Parathyroid adenoma (tissue), 2 donors: ENCODE measurements around the gene DUSP10.

Source experiments
- H2AFZ ChIP-seq: fragments of 300-600 bp; sonication (generic); one replicate; pipeline ENCODE4 v1.7.0; 2017; ENCODE audit warnings: antibody characterized with exemption, mild to moderate bottlenecking
- H3K27ac ChIP-seq: fragments of 300-600 bp; sonication (generic); one replicate; pipeline ENCODE4 v1.7.0; 2017
- H3K27me3 ChIP-seq: fragments of 300-600 bp; sonication (generic); one replicate; pipeline ENCODE4 v1.7.0; 2017; ENCODE audit warnings: low read length; ENCODE audit not compliant: control insufficient read depth, insufficient read depth
- H3K36me3 ChIP-seq: fragments of 300-600 bp; sonication (generic); one replicate; pipeline ENCODE4 v1.7.0; 2017; ENCODE audit warnings: low read length; ENCODE audit not compliant: control insufficient read depth, insufficient read depth
- H3K4me1 ChIP-seq: fragments of 300-600 bp; sonication (generic); one replicate; pipeline ENCODE4 v1.7.0; 2017; ENCODE audit warnings: control low read depth
- H3K4me2 ChIP-seq: fragments of 300-600 bp; sonication (generic); one replicate; pipeline ENCODE4 v1.7.0; 2017; ENCODE audit warnings: low read length
- H3K4me3 ChIP-seq: fragments of 300-600 bp; sonication (generic); one replicate; pipeline ENCODE4 v1.7.0; 2017; ENCODE audit warnings: low read depth, low read length
- H3K79me2 ChIP-seq: fragments of 300-600 bp; sonication (generic); one replicate; pipeline ENCODE4 v1.7.0; 2017; ENCODE audit warnings: control low read depth
- H3K9ac ChIP-seq: fragments of 300-600 bp; sonication (generic); one replicate; pipeline ENCODE4 v1.7.0; 2017; ENCODE audit warnings: mild to moderate bottlenecking
- H3K9me3 ChIP-seq: fragments of 300-600 bp; sonication (generic); one replicate; pipeline ENCODE4 v1.7.0; 2017; ENCODE audit warnings: low read length; ENCODE audit not compliant: control insufficient read depth
- CTCF ChIP-seq: fragments of 300-600 bp; sonication (generic); IDR thresholded peaks from one replicate; pipeline ENCODE4 v1.7.0; 2017; ENCODE audit warnings: antibody characterized with exemption, mild to moderate bottlenecking
- donor health status: primary hyperparathyroidism.

DUSP10 gene

GRCh38 chr1:221775206-221775605 lies 33.3 kb upstream of the DUSP10 start:
- no peaks in the 10 kb centered on the region for H3K27me3 ChIP-seq
- TF ChIP-seq CTCF, result no peak
- H3K27ac ChIP-seq, result no peak overlapping the region
- H2AFZ ChIP-seq, result no peak overlapping the region
- H3K4me3 ChIP-seq, result no peak overlapping the region
- H3K9me3 ChIP-seq, result no peaks in the 10 kb centered on the region
- no peaks in the 10 kb centered on the region for H3K4me1 ChIP-seq
- no peaks in the 10 kb centered on the region for H3K36me3 ChIP-seq
- no peak overlapping the region for H3K4me2 ChIP-seq
- H3K9ac ChIP-seq, result no peak overlapping the region
- no peaks in the 10 kb centered on the region for H3K79me2 ChIP-seq

GRCh38 chr1:221774054-221774842 lies 32.4 kb upstream of the DUSP10 start:
- Histone ChIP-seq H3K27me3 (no peaks in the 10 kb centered on the region), H3K79me2 (no peaks in the 10 kb centered on the region), H3K9ac (no peak overlapping the region), H3K4me1 (no peaks in the 10 kb centered on the region), H2AFZ (no peak overlapping the region), H3K4me2 (no peak overlapping the region), H3K36me3 (no peaks in the 10 kb centered on the region), H3K4me3 (no peak overlapping the region), H3K27ac (no peak overlapping the region), H3K9me3 (no peaks in the 10 kb centered on the region)
- TF ChIP-seq CTCF, result no peak

- H3K4me2 ChIP-seq, result no peak overlapping the region
- no peaks in the 10 kb centered on the region for H3K4me1 ChIP-seq
- H3K9me3 ChIP-seq, result no peaks in the 10 kb centered on the region
- no peak overlapping the region for H3K9ac ChIP-seq
- H3K27me3 ChIP-seq, result no peaks in the 10 kb centered on the region
- no peaks in the 10 kb centered on the region for H3K79me2 ChIP-seq
- H3K36me3 ChIP-seq, result no peaks in the 10 kb centered on the region
- TF ChIP-seq CTCF, result no peak
- H2AFZ ChIP-seq, result no peak overlapping the region
- no peak overlapping the region for H3K4me3 ChIP-seq
- H3K27ac ChIP-seq, result no peak overlapping the region
Measured at GRCh38 chr1:221773383-221773782, 31.5 kb upstream of the DUSP10 start.

GRCh38 chr1:221772117-221772516 lies 30.2 kb upstream of the DUSP10 start:
- no peaks in the 10 kb centered on the region for H3K4me1 ChIP-seq
- no peak overlapping the region for H2AFZ ChIP-seq
- no peak overlapping the region for H3K4me3 ChIP-seq
- no peaks in the 10 kb centered on the region for H3K9me3 ChIP-seq
- no peaks in the 10 kb centered on the region for H3K36me3 ChIP-seq
- H3K4me2 ChIP-seq, result no peak overlapping the region
- no peak for TF ChIP-seq CTCF
- H3K27me3 ChIP-seq, result no peaks in the 10 kb centered on the region
- no peak overlapping the region for H3K27ac ChIP-seq
- H3K79me2 ChIP-seq, result no peaks in the 10 kb centered on the region
- H3K9ac ChIP-seq, result no peak overlapping the region
